IPS DF 6.9 (cell line): ENCODE data around the gene CDC5L.

Experiments used
- DNase-seq: peaks from one replicate; pipeline ENCODE4 v3.0.0-alpha.2; 2013; ENCODE audit warnings: low read depth, low spot score
- H3K27ac ChIP-seq: one replicate; pipeline ENCODE4 v1.5.1; 2013; ENCODE audit warnings: low read length, control low read depth
- H3K27me3 ChIP-seq: 2 replicates; pipeline ENCODE4 v1.6.1; 2013; ENCODE audit warnings: mild to moderate bottlenecking, low read length; ENCODE audit not compliant: control insufficient read depth, insufficient read depth
- H3K36me3 ChIP-seq: 2 replicates; pipeline ENCODE4 v1.6.1; 2013; ENCODE audit warnings: low read length; ENCODE audit not compliant: control insufficient read depth, insufficient read depth
- H3K4me1 ChIP-seq: 2 replicates; pipeline ENCODE4 v1.6.1; 2013; ENCODE audit warnings: low read length; ENCODE audit not compliant: control insufficient read depth, insufficient read depth
- H3K4me3 ChIP-seq: 2 replicates; pipeline ENCODE4 v1.5.1; 2013; ENCODE audit warnings: mild to moderate bottlenecking, low read length
- H3K9me3 ChIP-seq: 2 replicates; pipeline ENCODE4 v1.6.1; 2013; ENCODE audit warnings: low read length, inconsistent platforms; ENCODE audit not compliant: control insufficient read depth, insufficient read depth
- WGBS: extraction: QIAGEN DNeasy Blood & Tissue Kit; methylation state at CpG from one replicate; pipeline ENCODE4 v1.1.7; 2013; ENCODE audit warnings: mixed read lengths, missing lambda C conversion rate; ENCODE audit not compliant: insufficient read length, insufficient coverage; 5-methylcytosine and 5-hydroxymethylcytosine counted together

The CDC5L gene

GRCh38 chr6:44373051-44373450 lies 14.5 kb upstream of the CDC5L start:
- no peaks in the 10 kb centered on the region; the same call in 1 of the 2 replicates for H3K27me3 ChIP-seq
- DNase-seq: no peak
- no peaks in the 10 kb centered on the region for H3K9me3 ChIP-seq

GRCh38 chr6:44373787-44374186 lies 13.7 kb upstream of the CDC5L start:
- no peaks in the 10 kb centered on the region; the same call in 1 of the 2 replicates for H3K27me3 ChIP-seq
- H3K4me1 ChIP-seq: no peaks in the 10 kb centered on the region
- no peaks in the 10 kb centered on the region for H3K9me3 ChIP-seq
- WGBS: no CpG with 5 or more reads among the region's 2 CpGs
- no peak overlapping the region for H3K4me3 ChIP-seq
- no peaks in the 10 kb centered on the region for H3K36me3 ChIP-seq
- no peak overlapping the region for H3K27ac ChIP-seq
- no peak for DNase-seq

More at GRCh38 chr6:44373051-44373450, 14.5 kb upstream of the CDC5L start:
- Histone ChIP-seq H3K4me1 (no peaks in the 10 kb centered on the region), H3K27ac (no peak overlapping the region), H3K4me3 (no peak overlapping the region), H3K36me3 (no peaks in the 10 kb centered on the region)
- no CpG with 5 or more reads among the region's 3 CpGs for WGBS

GRCh38 chr6:44375071-44375470 lies 12.4 kb upstream of the CDC5L start:
- H3K9me3 ChIP-seq: no peaks in the 10 kb centered on the region
- no peaks in the 10 kb centered on the region for H3K4me1 ChIP-seq
- no peak overlapping the region for H3K27ac ChIP-seq
- H3K36me3 ChIP-seq: no peaks in the 10 kb centered on the region
- DNase-seq: no peak
- no peaks in the 10 kb centered on the region; the same call in 1 of the 2 replicates for H3K27me3 ChIP-seq
- WGBS: no CpG with 5 or more reads among the region's 3 CpGs
- H3K4me3 ChIP-seq: no peak overlapping the region

- Histone ChIP-seq H3K4me3 (no peak overlapping the region), H3K36me3 (no peaks in the 10 kb centered on the region), H3K27me3 (no peaks in the 10 kb centered on the region; the same call in 1 of the 2 replicates), H3K27ac (no peak overlapping the region), H3K4me1 (no peaks in the 10 kb centered on the region), H3K9me3 (no peaks in the 10 kb centered on the region)
- WGBS: no CpG with 5 or more reads among the region's 3 CpGs
- no peak for DNase-seq
These were observed 10.0 kb upstream of the CDC5L start for GRCh38 chr6:44377484-44377883.

GRCh38 chr6:44377971-44378370 lies 9.5 kb upstream of the CDC5L start:
- no peak overlapping the region for H3K27ac ChIP-seq
- no CpG with 5 or more reads among the region's 1 CpG for WGBS
- DNase-seq: no peak
- no peaks in the 10 kb centered on the region for H3K36me3 ChIP-seq
- H3K4me1 ChIP-seq: no peaks in the 10 kb centered on the region
- H3K4me3 ChIP-seq: no peak overlapping the region
- no peaks in the 10 kb centered on the region for H3K9me3 ChIP-seq
- H3K27me3 ChIP-seq: no peaks in the 10 kb centered on the region; the same call in 1 of the 2 replicates

- H3K4me3 ChIP-seq: no peak overlapping the region
- H3K27ac ChIP-seq: no peak overlapping the region
- DNase-seq: no peak
- no peaks in the 10 kb centered on the region for H3K36me3 ChIP-seq
- no peaks in the 10 kb centered on the region for H3K4me1 ChIP-seq
- WGBS: no CpG with 5 or more reads among the region's 2 CpGs
- H3K27me3 ChIP-seq: no peaks in the 10 kb centered on the region
- no peaks in the 10 kb centered on the region for H3K9me3 ChIP-seq
These were observed 5.8 kb upstream of the CDC5L start for GRCh38 chr6:44381739-44382138.

- Histone ChIP-seq H3K36me3 (no peaks in the 10 kb centered on the region; the same call in 1 of the 2 replicates), H3K9me3 (no peaks in the 10 kb centered on the region), H3K27me3 (no peaks in the 10 kb centered on the region), H3K4me3 (peak overlapping the region; percentile 80; the same call in 1 of the 2 replicates), H3K27ac (no peak overlapping the region), H3K4me1 (no peaks in the 10 kb centered on the region)
- no CpG with 5 or more reads among the region's 6 CpGs for WGBS
- DNase-seq: no peak
These were observed 1.1 kb upstream of the CDC5L start for GRCh38 chr6:44386364-44386928.

GRCh38 chr6:44386929-44387345 lies 569 bp upstream of the CDC5L start:
- Histone ChIP-seq H3K9me3 (no peaks in the 10 kb centered on the region), H3K4me3 (peak overlapping the region; percentile 80; the same call in 1 of the 2 replicates), H3K36me3 (no peaks in the 10 kb centered on the region; the same call in 1 of the 2 replicates), H3K27me3 (no peaks in the 10 kb centered on the region), H3K27ac (no peak overlapping the region), H3K4me1 (no peaks in the 10 kb centered on the region)
- no CpG with 5 or more reads among the region's 8 CpGs for whole genome bisulfite sequencing
- no peak for DNase-seq

GRCh38 chr6:44388135-44388487 lies 605 bp downstream of the CDC5L start:
- Histone ChIP-seq H3K4me1 (no peaks in the 10 kb centered on the region), H3K36me3 (no peaks in the 10 kb centered on the region; the same call in 1 of the 2 replicates), H3K4me3 (peak overlapping the region; percentile 80), H3K27ac (no peak overlapping the region), H3K9me3 (no peaks in the 10 kb centered on the region), H3K27me3 (no peaks in the 10 kb centered on the region)
- no peak for DNase-seq
- no CpG with 5 or more reads among the region's 10 CpGs for WGBS

- no CpG with 5 or more reads among the region's 5 CpGs for WGBS
- DNase-seq: no peak
- no peaks in the 10 kb centered on the region for H3K4me1 ChIP-seq
These were observed 1.4 kb downstream of the CDC5L start for GRCh38 chr6:44388887-44389286.

GRCh38 chr6:44390158-44390683 lies 2.7 kb downstream of the CDC5L start:
- no peak for DNase-seq
- no peaks in the 10 kb centered on the region for H3K9me3 ChIP-seq
- H3K4me1 ChIP-seq: no peaks in the 10 kb centered on the region
- H3K27me3 ChIP-seq: no peaks in the 10 kb centered on the region
- WGBS: no CpG with 5 or more reads among the region's 1 CpG
- no peak overlapping the region for H3K4me3 ChIP-seq
- H3K27ac ChIP-seq: no peak overlapping the region
- peaks cover 6% of the 10 kb centered on the region; the same call in 1 of the 2 replicates for H3K36me3 ChIP-seq

More at GRCh38 chr6:44388887-44389286, 1.4 kb downstream of the CDC5L start:
- H3K9me3 ChIP-seq: no peaks in the 10 kb centered on the region
- H3K27ac ChIP-seq: no peak overlapping the region
- no peaks in the 10 kb centered on the region for H3K27me3 ChIP-seq
- no peak overlapping the region for H3K4me3 ChIP-seq
- peaks cover under 1% of the 10 kb centered on the region; the same call in 1 of the 2 replicates for H3K36me3 ChIP-seq
